ENCODE results near the gene GMDS. TPM values are rescaled to one million over a fixed set of nuclear protein-coding genes. Genes with fewer than 3 reads are reported as not detected.

Gene GMDS
- polyA plus RNA-seq, 1 of the 3 experiments (the other 2 are of a cell fraction), result 12.3 TPM

DNA sequence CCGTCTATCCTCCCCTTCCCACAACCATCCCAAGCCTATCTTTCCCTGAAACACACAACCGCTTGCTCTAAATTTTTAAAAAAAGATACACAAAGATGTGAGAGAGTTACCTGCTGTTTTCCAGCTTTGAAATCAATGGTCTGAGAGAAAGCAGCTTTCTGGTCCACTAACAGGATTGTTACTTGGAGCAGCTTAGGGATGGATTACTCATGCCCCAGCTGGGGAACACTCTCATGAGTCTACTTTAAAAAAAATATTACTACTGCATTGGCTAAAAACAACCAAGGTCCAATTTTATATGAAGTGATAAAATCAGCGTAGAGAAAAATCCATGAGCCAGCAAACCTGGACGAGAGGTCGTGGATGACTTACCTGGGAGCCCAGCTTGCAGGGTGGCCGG is 665.3 kb downstream of the GMDS start:
- no peak for DNase-seq
- POLR2A ChIA-PET, result no interaction called here
- 61% methylated on average over 6 of the region's 6 CpGs for WGBS (ENCODE audit: low lambda C conversion rate)

More for the DNA sequence above, 665.3 kb downstream of the GMDS start:
- Histone ChIP-seq H3K27me3 (ENCODE audit: insufficient read depth) (peaks cover 27% of the 10 kb centered on the region; the same call in 1 of the 2 replicates), H3K27ac (ENCODE audit: low read depth in 2 of 2, low read length in 1 of 2) (no peak overlapping the region), H3K36me3 (replicated peaks in 1 of 2; ENCODE audit: control insufficient read depth in 1 of 2, insufficient read depth in 2 of 2, low read length in 1 of 2) (no peaks in the 10 kb centered on the region), H3K9me3 (no peaks in the 10 kb centered on the region), H3K9ac (no peak overlapping the region), H3K79me2 (ENCODE audit: insufficient read depth) (no peaks in the 10 kb centered on the region), H3K4me1 (ENCODE audit: control insufficient read depth in 1 of 2, insufficient read depth in 2 of 2, low read depth in 1 of 2, low read length in 1 of 2) (no peaks in the 10 kb centered on the region), H2AFZ (ENCODE audit: low read depth) (no peak overlapping the region), H3K9me2 (no peaks in the 10 kb centered on the region), H3K4me2 (no peak overlapping the region), H4K20me1 (ENCODE audit: insufficient read depth) (no peaks in the 10 kb centered on the region), H3F3A (replicated peaks; ENCODE audit: insufficient read depth) (no peaks in the 10 kb centered on the region), H3K4me3 (ENCODE audit: low read depth in 2 of 2, low read length in 1 of 2) (no peak overlapping the region)
- TF ChIP-seq SMC3 (IDR thresholded peaks at IDR 0.05; ENCODE audit: low read depth, low read length), result no peak
- TF ChIP-seq RAD21 (IDR thresholded peaks at IDR 0.05; ENCODE audit: low read length), result no peak
- no peak for TF ChIP-seq SIN3A (IDR thresholded peaks at IDR 0.05; ENCODE audit: borderline replicate concordance, low read depth, low read length)
- TF ChIP-seq, protein P1, sequence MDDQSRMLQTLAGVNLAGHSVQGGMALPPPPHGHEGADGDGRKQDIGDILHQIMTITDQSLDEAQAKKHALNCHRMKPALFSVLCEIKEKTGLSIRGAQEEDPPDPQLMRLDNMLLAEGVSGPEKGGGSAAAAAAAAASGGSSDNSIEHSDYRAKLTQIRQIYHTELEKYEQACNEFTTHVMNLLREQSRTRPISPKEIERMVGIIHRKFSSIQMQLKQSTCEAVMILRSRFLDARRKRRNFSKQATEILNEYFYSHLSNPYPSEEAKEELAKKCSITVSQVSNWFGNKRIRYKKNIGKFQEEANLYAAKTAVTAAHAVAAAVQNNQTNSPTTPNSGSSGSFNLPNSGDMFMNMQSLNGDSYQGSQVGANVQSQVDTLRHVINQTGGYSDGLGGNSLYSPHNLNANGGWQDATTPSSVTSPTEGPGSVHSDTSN (IDR thresholded peaks at IDR 0.05), result no peak
- TF ChIP-seq MEF2A (IDR thresholded peaks at IDR 0.05; ENCODE audit: borderline replicate concordance, low read depth), result no peak
- no peak for TF ChIP-seq TCF12 (IDR thresholded peaks at IDR 0.05)
- TF ChIP-seq ELF1 (IDR thresholded peaks at IDR 0.05), result no peak
- TF ChIP-seq YY1 (IDR thresholded peaks at IDR 0.05; ENCODE audit: low read depth), result no peak
- no peak for TF ChIP-seq USF2 (IDR thresholded peaks at IDR 0.05; ENCODE audit: borderline replicate concordance, low read depth, low read length)
- TF ChIP-seq TEAD4 (IDR thresholded peaks at IDR 0.05; ENCODE audit: borderline replicate concordance, insufficient read depth), result no peak
- TF ChIP-seq, protein P2, sequence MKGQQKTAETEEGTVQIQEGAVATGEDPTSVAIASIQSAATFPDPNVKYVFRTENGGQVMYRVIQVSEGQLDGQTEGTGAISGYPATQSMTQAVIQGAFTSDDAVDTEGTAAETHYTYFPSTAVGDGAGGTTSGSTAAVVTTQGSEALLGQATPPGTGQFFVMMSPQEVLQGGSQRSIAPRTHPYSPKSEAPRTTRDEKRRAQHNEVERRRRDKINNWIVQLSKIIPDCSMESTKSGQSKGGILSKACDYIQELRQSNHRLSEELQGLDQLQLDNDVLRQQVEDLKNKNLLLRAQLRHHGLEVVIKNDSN (IDR thresholded peaks at IDR 0.05; ENCODE audit: borderline replicate concordance, low read depth), result no peak
- no peak for TF ChIP-seq MXI1 (IDR thresholded peaks at IDR 0.05; ENCODE audit: low read depth, low read length)
- TF ChIP-seq FOXJ3 (CRISPR knock-in tag; IDR thresholded peaks at IDR 0.05), result no peak
- no peak for TF ChIP-seq GATA2 (CRISPR knock-in tag; IDR thresholded peaks at IDR 0.05)
- TF ChIP-seq MAX (IDR thresholded peaks at IDR 0.05; ENCODE audit: low read depth), result no peak
- no peak for TF ChIP-seq CTCF (IDR thresholded peaks at IDR 0.05)
- TF ChIP-seq, protein P3, sequence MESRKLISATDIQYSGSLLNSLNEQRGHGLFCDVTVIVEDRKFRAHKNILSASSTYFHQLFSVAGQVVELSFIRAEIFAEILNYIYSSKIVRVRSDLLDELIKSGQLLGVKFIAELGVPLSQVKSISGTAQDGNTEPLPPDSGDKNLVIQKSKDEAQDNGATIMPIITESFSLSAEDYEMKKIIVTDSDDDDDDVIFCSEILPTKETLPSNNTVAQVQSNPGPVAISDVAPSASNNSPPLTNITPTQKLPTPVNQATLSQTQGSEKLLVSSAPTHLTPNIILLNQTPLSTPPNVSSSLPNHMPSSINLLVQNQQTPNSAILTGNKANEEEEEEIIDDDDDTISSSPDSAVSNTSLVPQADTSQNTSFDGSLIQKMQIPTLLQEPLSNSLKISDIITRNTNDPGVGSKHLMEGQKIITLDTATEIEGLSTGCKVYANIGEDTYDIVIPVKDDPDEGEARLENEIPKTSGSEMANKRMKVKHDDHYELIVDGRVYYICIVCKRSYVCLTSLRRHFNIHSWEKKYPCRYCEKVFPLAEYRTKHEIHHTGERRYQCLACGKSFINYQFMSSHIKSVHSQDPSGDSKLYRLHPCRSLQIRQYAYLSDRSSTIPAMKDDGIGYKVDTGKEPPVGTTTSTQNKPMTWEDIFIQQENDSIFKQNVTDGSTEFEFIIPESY (IDR thresholded peaks at IDR 0.05; ENCODE audit: borderline replicate concordance, low read depth), result no peak
- no peak for TF ChIP-seq RFX5 (IDR thresholded peaks at IDR 0.05; ENCODE audit: low read length)
- no peak for TF ChIP-seq EP300 (IDR thresholded peaks at IDR 0.05; ENCODE audit: borderline replicate concordance in 1 of 2, low read depth in 1 of 2, low read length in 1 of 2)
- CTCF ChIA-PET, result interaction anchor here (1.7 kb wide), 1 partner anchor 16 kb away, joined by 5 read pairs; no protein-coding TSS in a partner anchor

Measured in SK-N-SH (cell line).